Panc1 (cell line): ENCODE data around the gene VIPR2.

ENCODE experiments used
- POLR2AphosphoS5 ChIP-seq: IDR thresholded peaks from 2 replicates; pipeline ENCODE4 v1.6.1; 2012; ENCODE audit warnings: mild to moderate bottlenecking, low read depth, low read length, moderate library complexity
- REST ChIP-seq, 2 experiments: IDR thresholded peaks; 2 replicates each; pipeline ENCODE4 v1.6.1; 2011 to 2012; ENCODE audit warnings: low read depth in 2 of 2, control low read depth in 1 of 2, low read length in 1 of 2, mild to moderate bottlenecking in 1 of 2, moderate library complexity in 1 of 2; ENCODE audit not compliant: insufficient read depth in 1 of 2
- TF ChIP-seq, protein P1 (sequence below): fragments of 450-650 bp; IDR thresholded peaks from 2 replicates; pipeline ENCODE4 v1.5.1; 2017; ENCODE audit warnings: mild to moderate bottlenecking

DNA sequence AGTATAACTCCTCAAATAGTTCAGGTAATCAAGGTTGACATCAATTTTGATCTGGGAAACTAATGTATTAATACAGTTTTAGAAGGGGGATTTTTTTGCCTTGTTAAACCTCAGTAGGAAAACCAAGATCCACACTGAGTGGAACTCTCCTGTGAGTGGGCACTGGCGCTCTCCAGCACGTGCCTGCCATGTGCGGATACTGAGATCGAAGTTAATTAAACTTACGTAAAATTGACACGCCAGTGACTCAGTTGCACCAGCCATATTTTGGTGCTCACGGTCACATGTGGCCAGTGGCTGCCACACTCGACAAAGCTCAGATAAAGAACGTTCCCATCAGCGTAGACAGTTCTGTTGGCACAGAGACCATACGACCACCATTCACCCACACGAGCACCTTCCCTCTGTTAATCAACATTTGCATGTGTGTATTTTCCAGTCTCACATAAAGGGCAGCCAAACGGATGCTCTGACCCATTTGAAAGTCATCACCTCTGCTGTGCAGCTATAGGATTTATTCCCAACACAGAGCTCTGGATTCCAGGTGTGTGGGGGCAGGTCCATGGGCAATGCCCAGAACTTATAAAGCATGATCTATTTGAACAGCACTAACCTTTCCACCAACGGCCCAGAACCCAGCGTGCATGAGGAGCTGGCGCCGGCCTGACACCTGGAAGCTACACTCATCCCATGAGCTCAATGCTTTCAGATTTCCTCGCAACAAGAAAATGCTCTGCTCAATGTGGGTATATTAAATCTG lies 77.7 kb downstream of the VIPR2 start:
- TF ChIP-seq REST (IDR thresholded peaks at IDR 0.05; ENCODE audit: insufficient read depth in 1 of 2, low read depth in 2 of 2, low read length in 1 of 2) (no peak), POLR2AphosphoS5 (no peak)
- TF ChIP-seq, protein P1, sequence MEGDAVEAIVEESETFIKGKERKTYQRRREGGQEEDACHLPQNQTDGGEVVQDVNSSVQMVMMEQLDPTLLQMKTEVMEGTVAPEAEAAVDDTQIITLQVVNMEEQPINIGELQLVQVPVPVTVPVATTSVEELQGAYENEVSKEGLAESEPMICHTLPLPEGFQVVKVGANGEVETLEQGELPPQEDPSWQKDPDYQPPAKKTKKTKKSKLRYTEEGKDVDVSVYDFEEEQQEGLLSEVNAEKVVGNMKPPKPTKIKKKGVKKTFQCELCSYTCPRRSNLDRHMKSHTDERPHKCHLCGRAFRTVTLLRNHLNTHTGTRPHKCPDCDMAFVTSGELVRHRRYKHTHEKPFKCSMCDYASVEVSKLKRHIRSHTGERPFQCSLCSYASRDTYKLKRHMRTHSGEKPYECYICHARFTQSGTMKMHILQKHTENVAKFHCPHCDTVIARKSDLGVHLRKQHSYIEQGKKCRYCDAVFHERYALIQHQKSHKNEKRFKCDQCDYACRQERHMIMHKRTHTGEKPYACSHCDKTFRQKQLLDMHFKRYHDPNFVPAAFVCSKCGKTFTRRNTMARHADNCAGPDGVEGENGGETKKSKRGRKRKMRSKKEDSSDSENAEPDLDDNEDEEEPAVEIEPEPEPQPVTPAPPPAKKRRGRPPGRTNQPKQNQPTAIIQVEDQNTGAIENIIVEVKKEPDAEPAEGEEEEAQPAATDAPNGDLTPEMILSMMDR = no peak
